Measurements from ENCODE around the gene ZFYVE28. TPM values are rescaled to one million over a fixed set of nuclear protein-coding genes. Genes with fewer than 3 reads are reported as not detected.

The ZFYVE28 gene
- total RNA-seq, 3 donors from 2014 or later = 12.3 to 14.1 (median 13.9) TPM

GRCh38 chr4:2365913-2366210 lies 52.6 kb downstream of the ZFYVE28 start:
- no peak overlapping the region for H3K27ac ChIP-seq
- H3K27me3 ChIP-seq = no peaks in the 10 kb centered on the region
- H3K36me3 ChIP-seq = no peaks in the 10 kb centered on the region
- H3K9me3 ChIP-seq = no peaks in the 10 kb centered on the region
- H3K4me3 ChIP-seq = no peak overlapping the region
- H3K4me1 ChIP-seq = peaks cover 0 to 6% of the 10 kb centered on the region in 2 donors
- intact Hi-C loops (cut with DNase I; ENCODE audit: low total_unique reads) = no loop called here
- peak in 1 of 2 donors; percentile 28 for DNase-seq (ENCODE audit: low spot score in 2 of 2)
- TF ChIP-seq CTCF (IDR thresholded peaks at IDR 0.05) (no peak), POLR2AphosphoS5 (IDR thresholded peaks at IDR 0.05) (no peak), POLR2A (IDR thresholded peaks at IDR 0.05) (no peak)

- intact Hi-C loops (cut with DNase I; ENCODE audit: low total_unique reads) = no loop called here
- peak overlapping the region; percentile 43 to 81 (median 69) for H3K4me3 ChIP-seq
- no peaks in the 10 kb centered on the region for H3K27me3 ChIP-seq
- no peaks in the 10 kb centered on the region for H3K9me3 ChIP-seq
- peak overlapping the region; percentile 5 to 62 for H3K27ac ChIP-seq
- peaks cover 0 to 6% of the 10 kb centered on the region in 2 donors for H3K4me1 ChIP-seq
- TF ChIP-seq POLR2AphosphoS5 (IDR thresholded peaks at IDR 0.05) = no peak
- no peak for TF ChIP-seq POLR2A (IDR thresholded peaks at IDR 0.05)
- no peak for TF ChIP-seq CTCF (IDR thresholded peaks at IDR 0.05)
- DNase-seq (ENCODE audit: low spot score in 2 of 2) = peak in 1 of 2 donors; percentile 46
- no peaks in the 10 kb centered on the region for H3K36me3 ChIP-seq
Measured at GRCh38 chr4:2365054-2365912, 53.2 kb downstream of the ZFYVE28 start.

GRCh38 chr4:2364654-2365053 lies 53.8 kb downstream of the ZFYVE28 start:
- Histone ChIP-seq H3K36me3 (no peaks in the 10 kb centered on the region), H3K4me1 (peaks cover 0 to 6% of the 10 kb centered on the region in 2 donors), H3K9me3 (no peaks in the 10 kb centered on the region), H3K27me3 (no peaks in the 10 kb centered on the region), H3K4me3 (peak overlapping the region; percentile 43 to 81 (median 69)), H3K27ac (peak overlapping the region; percentile 5 to 62)
- TF ChIP-seq POLR2A (IDR thresholded peaks at IDR 0.05) (no peak), POLR2AphosphoS5 (IDR thresholded peaks at IDR 0.05) (peak in 1 of 3 donors; percentile 12), CTCF (IDR thresholded peaks at IDR 0.05) (no peak)
- peak in 1 of 2 donors; percentile 51 for DNase-seq (ENCODE audit: low spot score in 2 of 2)
- intact Hi-C loops (cut with DNase I; ENCODE audit: low total_unique reads) = loop anchor here (5.0 kb wide), 1 partner anchor 418 kb away; no protein-coding TSS in a partner anchor

- no peaks in the 10 kb centered on the region for H3K27me3 ChIP-seq
- intact Hi-C loops (cut with DNase I; ENCODE audit: low total_unique reads) = loop anchor here (5.0 kb wide), 1 partner anchor 418 kb away; no protein-coding TSS in a partner anchor
- H3K36me3 ChIP-seq = no peaks in the 10 kb centered on the region
- peak overlapping the region; percentile 43 to 81 (median 69) for H3K4me3 ChIP-seq
- DNase-seq (ENCODE audit: low spot score in 2 of 2) = peak in 1 of 2 donors; percentile 40
- peaks cover 0 to 6% of the 10 kb centered on the region in 2 donors for H3K4me1 ChIP-seq
- peak overlapping the region; percentile 5 to 62 for H3K27ac ChIP-seq
- TF ChIP-seq POLR2A (IDR thresholded peaks at IDR 0.05) (no peak), CTCF (IDR thresholded peaks at IDR 0.05) (no peak), POLR2AphosphoS5 (IDR thresholded peaks at IDR 0.05) (no peak)
- no peaks in the 10 kb centered on the region for H3K9me3 ChIP-seq
Measured at GRCh38 chr4:2363951-2364653, 54.3 kb downstream of the ZFYVE28 start.
